ENCODE results near the gene ELSPBP1.

- TF ChIP-seq CTCF (conservative IDR thresholded peaks at IDR 0.05; ENCODE audit: low read depth, low read length), result no peak
- no peak for TF ChIP-seq EZH2 (IDR thresholded peaks at IDR 0.05; ENCODE audit: borderline replicate concordance, low read depth, low read length, poor library complexity, severe bottlenecking)
These were observed 59.4 kb downstream of the ELSPBP1 start for GRCh38 chr19:48053856-48054255.

All from A673 (cell line).